M059J (cell line): ENCODE data around the gene ECI1. TPM values are rescaled to one million over a fixed set of nuclear protein-coding genes. Genes with fewer than 3 reads are reported as not detected.

ENCODE experiments used
- DNase-seq: peaks from one replicate; pipeline ENCODE4 v3.0.0-alpha.2; 2012; ENCODE audit warnings: low read depth
- total RNA-seq: library from RNA; depleted of rRNA; stranded (reverse); fragments of >200 nt; shearing (Covaris generic); gene quantifications from 2 replicates; pipeline ENCODE4 v1.2.3, GENCODE V29; 2014

The ECI1 gene
- total RNA-seq, 1 experiment from 2014 or later = 75.1 TPM

DNA sequence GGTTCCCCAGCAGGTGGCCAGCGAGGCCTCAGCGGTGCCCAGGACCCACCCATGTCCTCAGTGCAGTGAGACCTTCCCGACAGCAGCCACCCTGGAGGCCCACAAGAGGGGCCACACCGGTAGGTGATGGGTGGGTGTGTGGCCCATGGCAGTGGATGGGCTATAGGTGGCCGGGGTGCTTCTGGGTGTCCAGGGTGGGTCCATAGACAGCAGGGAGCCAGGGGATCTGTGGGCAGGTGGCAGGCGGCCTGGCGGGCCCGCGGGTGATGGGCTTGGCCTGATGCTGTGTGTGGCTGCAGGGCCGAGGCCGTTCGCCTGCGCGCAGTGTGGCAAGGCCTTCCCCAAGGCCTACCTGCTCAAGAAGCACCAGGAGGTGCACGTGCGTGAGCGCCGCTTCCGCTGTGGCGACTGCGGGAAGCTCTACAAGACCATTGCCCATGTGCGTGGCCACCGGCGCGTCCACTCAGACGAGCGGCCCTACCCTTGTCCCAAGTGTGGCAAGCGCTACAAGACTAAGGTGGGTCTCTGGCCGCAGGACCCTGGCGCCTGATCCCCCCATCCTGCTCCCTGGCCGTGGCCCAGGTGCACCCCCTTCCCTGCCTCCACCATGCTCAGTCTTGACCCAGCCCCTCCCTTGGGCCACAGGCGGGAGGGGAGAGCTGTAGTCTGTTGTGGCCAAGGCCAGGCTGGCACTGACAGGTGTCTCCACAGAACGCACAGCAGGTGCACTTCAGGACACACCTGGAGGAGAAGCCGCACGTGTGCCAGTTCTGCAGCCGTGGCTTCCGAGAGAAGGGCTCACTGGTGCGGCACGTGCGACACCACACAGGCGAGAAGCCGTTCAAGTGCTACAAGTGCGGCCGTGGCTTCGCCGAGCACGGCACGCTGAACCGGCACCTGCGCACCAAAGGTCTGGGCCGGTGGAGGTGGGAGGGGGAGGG, 17.2 kb downstream of the ECI1 start:
- DNase-seq = no peak

DNA sequence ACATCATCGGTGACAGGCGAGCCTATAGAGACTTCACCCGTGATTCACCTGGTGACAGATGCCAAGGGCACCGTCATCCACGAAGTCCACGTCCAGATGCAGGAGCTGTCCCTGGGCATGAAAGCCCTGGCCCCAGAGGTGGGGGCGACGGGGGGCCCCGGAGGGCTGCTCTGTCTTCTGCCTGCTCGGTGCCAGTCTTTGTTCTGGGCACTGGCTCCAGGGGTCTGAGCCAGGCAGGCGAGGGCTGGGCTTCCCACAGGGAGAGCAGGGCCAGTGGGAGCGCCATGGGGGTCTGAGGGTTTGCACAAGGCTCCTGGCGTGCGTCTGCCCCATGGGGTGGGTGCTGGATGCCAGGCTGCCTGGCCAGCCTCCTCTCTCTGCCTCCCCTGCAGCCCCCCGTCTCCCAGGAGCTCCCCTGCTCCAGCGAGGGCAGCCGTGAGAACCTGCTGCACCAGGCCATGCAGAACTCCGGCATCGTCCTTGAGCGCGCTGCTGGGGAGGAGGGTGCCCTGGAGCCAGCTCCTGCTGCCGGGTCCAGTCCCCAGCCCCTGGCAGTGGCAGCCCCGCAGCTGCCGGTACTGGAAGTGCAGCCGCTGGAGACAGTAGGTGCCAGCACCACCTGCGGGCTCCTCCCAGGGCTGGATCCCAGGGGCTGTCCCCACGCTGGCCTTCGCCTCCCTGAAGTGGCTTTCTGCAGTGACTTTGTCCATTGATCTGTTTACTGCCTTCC, 18.2 kb downstream of the ECI1 start:
- no peak for DNase-seq

DNA sequence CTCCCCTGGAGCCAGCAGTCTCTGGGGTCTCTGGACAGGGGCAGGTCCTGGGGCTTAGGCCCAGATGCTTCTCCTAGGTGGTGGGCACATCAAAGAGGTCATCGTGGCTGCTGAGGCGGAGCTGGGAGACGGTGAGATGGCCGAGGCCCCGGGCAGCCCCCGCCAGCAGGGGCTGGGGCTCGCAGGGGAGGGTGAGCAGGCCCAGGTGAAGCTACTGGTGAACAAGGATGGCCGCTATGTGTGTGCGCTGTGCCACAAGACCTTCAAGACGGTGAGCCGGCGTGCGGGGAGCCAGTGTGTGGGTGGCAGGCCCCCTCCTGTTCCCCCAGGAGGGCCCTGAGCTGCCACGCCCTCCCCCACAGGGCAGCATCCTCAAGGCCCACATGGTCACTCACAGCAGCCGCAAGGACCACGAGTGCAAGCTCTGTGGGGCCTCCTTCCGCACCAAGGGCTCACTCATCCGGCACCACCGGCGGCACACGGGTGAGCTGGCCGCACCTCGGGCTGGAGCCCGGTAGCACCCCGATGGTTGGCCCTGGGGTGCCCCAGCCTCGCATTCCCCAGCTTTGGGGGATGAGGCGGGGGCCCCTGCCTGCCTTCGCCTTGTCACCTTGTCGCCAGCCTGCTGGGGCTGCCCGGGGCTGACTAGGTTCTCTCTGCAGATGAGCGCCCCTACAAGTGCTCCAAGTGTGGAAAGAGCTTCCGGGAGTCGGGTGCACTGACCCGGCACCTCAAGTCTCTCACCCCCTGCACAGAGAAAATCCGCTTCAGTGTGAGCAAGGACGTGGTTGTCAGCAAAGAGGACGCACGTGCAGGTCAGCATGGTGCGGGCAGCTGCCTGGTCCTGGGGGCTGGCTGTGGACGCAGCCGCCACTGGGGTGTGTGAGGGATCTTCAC, 19.0 kb downstream of the ECI1 start:
- no peak for DNase-seq

DNA sequence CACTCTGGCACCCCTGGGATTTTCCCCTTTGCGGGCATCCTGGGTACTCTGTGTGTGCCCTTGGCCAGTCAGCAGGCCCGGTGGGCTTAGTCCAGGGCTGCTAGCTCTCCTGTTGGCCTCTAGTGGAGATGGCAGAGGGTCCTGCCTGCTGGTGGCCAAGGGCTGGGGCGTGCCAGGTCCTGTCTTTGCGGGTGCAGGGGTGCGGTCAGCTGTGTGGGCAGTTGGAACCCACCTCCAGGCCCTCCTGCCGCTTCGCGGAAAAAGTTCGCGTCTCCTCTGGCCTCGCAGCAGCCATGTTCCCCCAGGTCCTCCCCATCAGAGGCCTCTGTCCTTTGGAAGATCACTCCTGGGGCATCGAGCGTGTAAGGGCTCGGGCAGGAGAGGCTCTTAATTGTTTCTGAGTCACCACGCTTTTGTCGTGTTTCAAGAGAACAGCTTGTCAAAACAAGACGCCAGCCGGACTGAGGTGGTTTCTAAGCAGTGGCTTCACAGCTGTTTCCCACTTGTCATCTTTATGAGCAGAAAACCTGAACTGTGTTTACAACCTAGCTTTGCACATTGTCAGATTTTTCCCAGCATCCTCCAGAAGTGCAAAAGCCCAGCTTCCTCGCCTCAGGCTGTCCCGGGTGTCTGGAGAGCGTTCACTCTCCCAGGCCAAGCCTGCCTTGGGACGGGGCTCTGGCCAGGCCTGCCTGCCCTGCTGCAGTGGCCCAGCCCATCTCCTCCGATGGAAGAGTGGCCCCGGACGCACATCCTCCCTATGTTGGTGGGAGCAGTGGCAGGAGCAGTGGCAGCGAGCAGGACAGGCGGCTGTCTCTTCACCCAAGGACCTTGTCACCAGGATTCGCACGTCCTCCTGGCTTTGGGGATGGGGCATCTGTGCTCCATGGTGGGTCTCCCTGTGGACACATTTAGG, 20.1 kb downstream of the ECI1 start:
- DNase-seq = no peak

DNA sequence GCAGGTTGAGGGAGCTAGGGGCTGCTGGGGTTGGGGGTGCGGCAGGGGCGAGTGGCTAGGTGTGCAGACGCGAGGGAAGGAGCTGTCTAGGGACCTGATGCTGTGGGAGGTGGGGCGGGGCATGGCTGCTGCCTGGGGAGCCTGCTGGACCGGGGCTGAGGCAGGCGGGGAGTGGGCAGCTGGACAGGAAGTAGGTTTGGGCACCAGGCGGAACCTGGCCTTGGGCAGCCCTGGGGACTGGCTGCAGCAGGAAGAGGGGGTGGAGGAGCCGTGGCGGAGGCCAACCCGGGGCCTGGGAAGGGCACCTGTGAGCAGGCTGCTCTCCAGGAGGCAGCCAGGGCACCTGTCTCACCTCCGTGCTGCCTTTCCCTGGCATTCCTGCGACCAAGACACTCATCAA, 21.0 kb downstream of the ECI1 start:
- DNase-seq = no peak

- no peak for DNase-seq
These were observed 21.6 kb downstream of the ECI1 start for GRCh38 chr16:2229632-2230250.

DNA sequence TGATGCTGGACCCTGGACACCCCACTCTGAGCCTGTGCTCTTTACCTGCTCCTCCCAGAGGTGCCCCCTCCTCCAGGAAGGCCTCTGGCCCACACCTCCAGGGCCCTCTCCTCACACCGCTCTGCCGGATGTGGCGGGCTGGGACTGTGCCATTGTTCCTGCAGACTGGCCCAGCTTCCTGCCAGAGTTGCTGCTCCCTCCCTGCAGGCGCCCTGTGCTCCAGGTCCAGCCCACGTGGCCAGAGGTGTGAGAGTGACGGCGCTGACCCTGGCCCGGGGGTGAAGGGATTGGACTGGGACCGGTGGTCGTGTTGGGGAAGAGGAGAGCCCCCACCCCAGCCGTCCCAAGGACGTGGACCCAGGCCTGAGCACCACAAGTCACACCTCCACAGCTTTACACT, 22.3 kb downstream of the ECI1 start:
- DNase-seq = no peak

DNA sequence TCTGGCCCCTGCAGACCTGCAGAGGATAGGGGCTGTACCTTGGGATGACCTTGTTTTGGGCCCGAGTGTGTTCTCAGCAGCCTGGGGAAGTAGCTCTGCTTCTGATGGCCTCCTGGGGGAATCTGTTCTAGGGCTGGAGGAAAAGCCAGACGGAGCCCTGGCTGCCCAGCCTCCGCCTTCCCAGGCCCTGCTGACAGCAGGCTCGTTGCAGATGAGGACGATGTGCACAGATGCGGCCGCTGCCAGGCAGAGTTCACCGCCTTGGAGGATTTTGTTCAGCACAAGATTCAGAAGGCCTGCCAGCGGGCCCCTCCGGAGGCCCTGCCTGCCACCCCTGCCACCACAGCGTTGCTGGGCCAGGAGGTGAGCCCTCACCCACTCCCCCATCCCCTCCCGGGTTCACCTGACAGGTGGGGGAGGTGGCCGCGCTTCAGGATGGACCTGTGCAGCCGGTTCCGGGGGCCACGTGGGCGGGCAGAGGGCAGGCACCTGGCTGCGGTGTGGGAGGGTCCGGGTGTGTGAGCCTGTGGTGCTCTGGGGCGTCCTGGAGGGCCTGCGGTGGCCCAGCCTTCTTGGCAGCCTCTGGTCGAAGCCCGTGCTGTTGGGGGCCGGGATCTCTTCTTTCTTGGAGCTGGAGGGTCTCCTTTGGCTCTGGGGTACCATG, 23.1 kb downstream of the ECI1 start:
- no peak for DNase-seq

- no peak for DNase-seq
These were observed 24.5 kb downstream of the ECI1 start for GRCh38 chr16:2226918-2227317.

DNA sequence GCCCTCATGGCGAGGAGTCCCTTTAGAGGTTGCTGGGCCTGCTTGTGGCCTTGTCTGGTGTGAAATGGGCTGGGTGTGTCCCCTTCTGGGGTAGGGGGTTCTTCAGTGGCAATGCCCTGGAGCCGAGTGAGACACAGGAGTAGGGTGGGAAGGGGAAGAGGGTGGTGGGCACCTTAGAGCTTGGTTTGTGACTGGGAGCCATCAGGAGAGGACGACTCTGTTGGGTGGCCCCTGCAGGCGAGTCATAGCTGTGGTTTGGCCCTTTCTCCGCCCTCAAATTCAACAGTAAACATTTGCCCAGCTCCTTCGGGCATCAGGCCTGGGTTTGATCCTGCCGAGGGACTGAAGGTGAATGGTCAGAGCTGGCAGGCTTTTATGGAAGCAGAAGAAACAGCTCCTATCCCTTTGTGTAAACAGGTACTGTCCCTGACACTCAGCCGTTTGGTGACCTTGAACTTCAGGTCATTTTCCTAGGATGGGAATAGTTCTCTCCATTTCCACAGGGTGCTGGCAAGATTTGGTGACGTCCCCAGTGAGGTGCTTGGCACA, 25.1 kb downstream of the ECI1 start:
- peak; percentile 73 for DNase-seq

- DNase-seq = peak; percentile 59
These were observed 27.4 kb downstream of the ECI1 start for GRCh38 chr16:2223942-2224486.

GRCh38 chr16:2223221-2223941, 28.0 kb downstream of the ECI1 start, which contains the start of gene E4F1:
E4F1 (plus strand) TSS chr16:2223591; CDS start chr16:2223614, 23 bp downstream.
- peak; percentile 99 for DNase-seq

DNA sequence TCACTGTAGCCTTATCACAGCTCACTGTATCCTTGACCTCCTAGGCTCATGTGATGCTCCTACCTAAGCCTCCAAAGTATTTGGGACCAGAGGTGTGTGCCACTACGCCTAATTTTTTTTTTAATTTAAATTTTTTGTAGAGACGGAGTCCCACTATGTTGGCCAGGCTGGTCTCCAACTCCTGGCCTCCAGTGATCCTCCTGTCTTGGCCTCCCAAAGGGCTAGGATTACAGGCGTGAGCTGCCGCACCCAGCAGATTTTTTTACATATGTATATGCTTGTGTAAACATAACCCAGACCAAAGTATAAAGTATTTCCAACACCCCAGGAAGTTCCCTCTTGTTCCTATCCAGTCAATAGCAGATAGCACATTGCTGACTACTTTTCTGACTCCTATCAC, 35.1 kb downstream of the ECI1 start:
- no peak for DNase-seq

- no peak for DNase-seq
These were observed 36.7 kb downstream of the ECI1 start, which contains the start of gene PGP for GRCh38 chr16:2214719-2214968. PGP (minus strand) TSS chr16:2214840; CDS start chr16:2214777, 63 bp downstream.

- no peak for DNase-seq
These were observed 37.3 kb downstream of the ECI1 start for GRCh38 chr16:2213817-2214718.

GRCh38 chr16:2212362-2213324, 38.7 kb downstream of the ECI1 start:
- peak; percentile 43 for DNase-seq
